C4-2B (cell line): Measurements from ENCODE around the gene ARHGEF19.

Experiments used
- CTCF ChIP-seq: fragments of 450-650 bp; conservative IDR thresholded peaks from 2 replicates; pipeline ENCODE4 v1.5.1; 2017; ENCODE audit warnings: mild to moderate bottlenecking
- ZFX ChIP-seq: fragments of 450-650 bp; IDR thresholded peaks from 2 replicates; pipeline ENCODE4 v1.6.1; 2017

- TF ChIP-seq CTCF: no peak
- TF ChIP-seq ZFX: no peak
Observed at GRCh38 chr1:16195518-16195905, 16.9 kb downstream of the ARHGEF19 start.
